RWPE2 (cell line): ENCODE results near the gene RCC1.
"Not testable (repeated sequence)": the region's sequence is repeated elsewhere in the genome, so short reads cannot be mapped to it uniquely, and the experiment has no call there.

Experiments used
- ATAC-seq: fragments of 200-7000 bp; cut with Tn5 transposase; 3 replicates; pipeline ENCODE4 v1.9.1; 2021; ENCODE audit warnings: low read depth
- DNase-seq: peaks from one replicate; pipeline ENCODE4 v3.0.0-alpha.2; 2020; ENCODE audit warnings: low spot score
- H3K27ac ChIP-seq: fragments of 450-650 bp; 2 replicates; pipeline ENCODE4 v1.5.1; 2017; ENCODE audit warnings: mild to moderate bottlenecking; ENCODE audit not compliant: poor library complexity, severe bottlenecking
- H3K27me3 ChIP-seq: fragments of 250-450 bp; sonication (Bioruptor Pico); 2 replicates; pipeline ENCODE4 v1.5.1; 2021; ENCODE audit warnings: mild to moderate bottlenecking, moderate library complexity; ENCODE audit not compliant: insufficient read depth, poor library complexity, severe bottlenecking
- H3K36me3 ChIP-seq: fragments of 250-450 bp; sonication (Bioruptor Pico); 2 replicates; pipeline ENCODE4 v1.5.1; 2020; ENCODE audit warnings: low read depth, mild to moderate bottlenecking, moderate library complexity
- H3K4me1 ChIP-seq: fragments of 250-450 bp; sonication (Bioruptor Pico); 2 replicates; pipeline ENCODE4 v1.5.1; 2021; ENCODE audit warnings: mild to moderate bottlenecking, moderate library complexity; ENCODE audit not compliant: insufficient read depth, poor library complexity, severe bottlenecking
- H3K4me3 ChIP-seq: fragments of 250-450 bp; sonication (Bioruptor Pico); 2 replicates; pipeline ENCODE4 v1.5.1; 2021; ENCODE audit warnings: mild to moderate bottlenecking, moderate library complexity; ENCODE audit not compliant: severe bottlenecking
- H3K9me3 ChIP-seq: fragments of 250-450 bp; sonication (Bioruptor Pico); 2 replicates; pipeline ENCODE4 v1.5.1; 2021; ENCODE audit warnings: mild to moderate bottlenecking, moderate library complexity; ENCODE audit not compliant: severe bottlenecking
- CTCF ChIP-seq: fragments of 450-650 bp; IDR thresholded peaks from one replicate; pipeline ENCODE4 v1.5.1; 2017; ENCODE audit warnings: mild to moderate bottlenecking, moderate library complexity; ENCODE audit not compliant: poor library complexity, severe bottlenecking

The RCC1 gene

GRCh38 chr1:28535180-28535579 is 29.3 kb downstream of the RCC1 start:
- Histone ChIP-seq H3K36me3 (peaks cover 57% of the 10 kb centered on the region), H3K27me3 (no peaks in the 10 kb centered on the region), H3K27ac (no peak overlapping the region), H3K4me3 (no peak overlapping the region), H3K9me3 (no peaks in the 10 kb centered on the region), H3K4me1 (no peaks in the 10 kb centered on the region)
- DNase-seq: no peak
- no peak for TF ChIP-seq CTCF
- no peak for ATAC-seq

GRCh38 chr1:28537457-28538199 is 31.8 kb downstream of the RCC1 start:
- H3K4me3 ChIP-seq: no peak overlapping the region
- H3K27ac ChIP-seq: no peak overlapping the region
- H3K4me1 ChIP-seq: no peaks in the 10 kb centered on the region
- ATAC-seq (peak; percentile 19; the same call in 1 of the 3 replicates), DNase-seq (no peak)
- no peak for TF ChIP-seq CTCF
- H3K36me3 ChIP-seq: peaks cover 42% of the 10 kb centered on the region
- H3K27me3 ChIP-seq: no peaks in the 10 kb centered on the region
- no peaks in the 10 kb centered on the region for H3K9me3 ChIP-seq

GRCh38 chr1:28538286-28538685 is 32.4 kb downstream of the RCC1 start:
- Histone ChIP-seq H3K4me1 (no peaks in the 10 kb centered on the region), H3K27me3 (no peaks in the 10 kb centered on the region), H3K4me3 (no peak overlapping the region), H3K9me3 (no peaks in the 10 kb centered on the region), H3K27ac (no peak overlapping the region), H3K36me3 (peaks cover 36% of the 10 kb centered on the region)
- DNase-seq (no peak), ATAC-seq (no peak)
- no peak for TF ChIP-seq CTCF

- H3K4me3 ChIP-seq: no peak overlapping the region
- ATAC-seq (no peak), DNase-seq (no peak)
- no peaks in the 10 kb centered on the region for H3K4me1 ChIP-seq
- peaks cover 22% of the 10 kb centered on the region for H3K36me3 ChIP-seq
- H3K27ac ChIP-seq: no peak overlapping the region
- TF ChIP-seq CTCF: peak; percentile 33
- H3K9me3 ChIP-seq: no peaks in the 10 kb centered on the region
- H3K27me3 ChIP-seq: no peaks in the 10 kb centered on the region
Measured at GRCh38 chr1:28540651-28541050, 34.8 kb downstream of the RCC1 start.

- H3K27me3 ChIP-seq, H3K4me1 ChIP-seq, H3K4me3 ChIP-seq, H3K27ac ChIP-seq, H3K9me3 ChIP-seq, DNase-seq, ATAC-seq: not testable (repeated sequence)
- peaks cover 14% of the 10 kb centered on the region for H3K36me3 ChIP-seq
Measured at GRCh38 chr1:28541414-28542015, 35.7 kb downstream of the RCC1 start.
